Dendritic cell treated with granulocyte-macrophage colony-stimulating factor and Interleukin-4, amounts not matched to agents 40 ng/mL and 50 ng/mL, for 4 days (primary cell): ENCODE results near the gene SPATS2.

Source experiments
- H3K27ac Mint-ChIP-seq: one replicate; pipeline ENCODE4 v1.8.0; 2022; ENCODE audit warnings: mild to moderate bottlenecking, mixed read lengths
- H3K27me3 Mint-ChIP-seq: one replicate; pipeline ENCODE4 v1.8.0; 2022; ENCODE audit warnings: mild to moderate bottlenecking, mixed read lengths
- H3K36me3 Mint-ChIP-seq: one replicate; pipeline ENCODE4 v1.8.0; 2022; ENCODE audit warnings: low read depth, mixed read lengths
- H3K4me1 Mint-ChIP-seq: one replicate; pipeline ENCODE4 v1.8.0; 2022; ENCODE audit warnings: low read depth, mixed read lengths
- H3K4me3 Mint-ChIP-seq: one replicate; pipeline ENCODE4 v1.8.0; 2022; ENCODE audit warnings: mild to moderate bottlenecking, moderate library complexity, mixed read lengths
- H3K9me3 Mint-ChIP-seq: one replicate; pipeline ENCODE4 v1.8.0; 2022; ENCODE audit warnings: mixed read lengths
- intact Hi-C: fragments of 100-400 bp; cut with micrococcal nuclease; formaldehyde crosslinking; loops from one replicate; pipeline ENCODE4 v1.15.0; 2022

Gene SPATS2

DNA sequence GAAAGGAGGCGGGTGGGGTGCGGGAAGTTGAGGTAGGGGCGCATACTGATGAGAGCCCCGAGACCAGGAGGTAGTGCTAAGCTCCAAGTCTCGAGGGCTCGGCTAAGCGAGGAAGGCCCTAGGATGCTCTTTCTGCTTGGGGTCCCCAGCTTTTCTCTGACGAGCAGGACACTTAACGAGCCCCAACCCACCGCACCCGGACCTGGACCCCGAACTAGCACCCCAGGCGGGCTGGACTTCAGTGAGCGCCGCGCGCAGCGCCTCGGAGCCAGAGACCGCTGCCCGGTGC lies 25.5 kb upstream of the SPATS2 start:
- Mint-ChIP-seq H3K27ac (no peak overlapping the region), H3K9me3 (no peaks in the 10 kb centered on the region), H3K4me1 (peaks cover 58% of the 10 kb centered on the region), H3K36me3 (no peaks in the 10 kb centered on the region), H3K27me3 (peaks cover 99% of the 10 kb centered on the region), H3K4me3 (no peak overlapping the region)
- intact Hi-C loops = loop anchor here (5.0 kb wide), 1 partner anchor 279 kb away; the partner anchor contains the start of gene KMT2D

- Mint-ChIP-seq H3K4me3 (peak overlapping the region; percentile 74), H3K9me3 (no peaks in the 10 kb centered on the region), H3K27me3 (peaks cover 99% of the 10 kb centered on the region), H3K4me1 (peaks cover 58% of the 10 kb centered on the region), H3K36me3 (no peaks in the 10 kb centered on the region), H3K27ac (no peak overlapping the region)
- intact Hi-C loops = loop anchor here (5.0 kb wide), 1 partner anchor 280 kb away; the partner anchor contains the start of gene KMT2D
Observed at GRCh38 chr12:49342066-49342913, 25.0 kb upstream of the SPATS2 start.

GRCh38 chr12:49342914-49343731 lies 24.1 kb upstream of the SPATS2 start:
- Mint-ChIP-seq H3K36me3 (no peaks in the 10 kb centered on the region), H3K4me1 (peaks cover 58% of the 10 kb centered on the region), H3K27ac (no peak overlapping the region), H3K27me3 (peaks cover 99% of the 10 kb centered on the region), H3K4me3 (peak overlapping the region; percentile 74), H3K9me3 (no peaks in the 10 kb centered on the region)
- intact Hi-C loops = loop anchor here (5.0 kb wide), 1 partner anchor 281 kb away; the partner anchor contains the start of gene KMT2D

DNA sequence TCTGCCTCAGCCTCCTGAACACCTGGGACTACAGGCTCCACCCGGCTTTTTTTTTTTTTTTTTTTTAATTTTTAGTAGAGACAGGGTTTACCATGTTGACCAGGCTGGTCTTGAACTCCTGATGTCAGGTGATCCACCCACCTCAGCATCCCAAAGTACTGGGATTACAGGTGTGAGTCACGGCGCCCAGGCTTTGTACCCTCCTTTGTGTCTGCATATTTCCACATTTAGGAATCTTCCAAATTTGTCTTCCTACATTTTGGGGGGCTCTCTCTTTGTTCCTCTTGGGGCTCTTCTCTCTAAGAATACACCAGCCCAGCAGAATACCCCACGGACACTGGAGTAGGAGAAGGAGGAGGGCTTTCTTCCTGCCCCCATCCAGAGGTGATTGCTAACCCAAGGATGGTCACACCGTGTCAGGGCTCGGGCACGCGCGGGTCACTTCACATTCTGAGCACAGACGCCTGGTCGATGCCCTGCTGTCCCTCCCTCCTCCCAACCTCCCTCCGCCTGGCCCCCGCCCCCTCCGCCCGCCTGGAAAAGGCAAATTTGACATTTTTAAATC lies 22.7 kb upstream of the SPATS2 start:
- Mint-ChIP-seq H3K36me3 (no peaks in the 10 kb centered on the region), H3K27me3 (peaks cover 99% of the 10 kb centered on the region), H3K9me3 (no peaks in the 10 kb centered on the region), H3K4me1 (peaks cover 53% of the 10 kb centered on the region), H3K27ac (no peak overlapping the region), H3K4me3 (no peak overlapping the region)
- intact Hi-C loops = loop anchor here (5.0 kb wide), 1 partner anchor 282 kb away; the partner anchor contains the start of gene KMT2D

DNA sequence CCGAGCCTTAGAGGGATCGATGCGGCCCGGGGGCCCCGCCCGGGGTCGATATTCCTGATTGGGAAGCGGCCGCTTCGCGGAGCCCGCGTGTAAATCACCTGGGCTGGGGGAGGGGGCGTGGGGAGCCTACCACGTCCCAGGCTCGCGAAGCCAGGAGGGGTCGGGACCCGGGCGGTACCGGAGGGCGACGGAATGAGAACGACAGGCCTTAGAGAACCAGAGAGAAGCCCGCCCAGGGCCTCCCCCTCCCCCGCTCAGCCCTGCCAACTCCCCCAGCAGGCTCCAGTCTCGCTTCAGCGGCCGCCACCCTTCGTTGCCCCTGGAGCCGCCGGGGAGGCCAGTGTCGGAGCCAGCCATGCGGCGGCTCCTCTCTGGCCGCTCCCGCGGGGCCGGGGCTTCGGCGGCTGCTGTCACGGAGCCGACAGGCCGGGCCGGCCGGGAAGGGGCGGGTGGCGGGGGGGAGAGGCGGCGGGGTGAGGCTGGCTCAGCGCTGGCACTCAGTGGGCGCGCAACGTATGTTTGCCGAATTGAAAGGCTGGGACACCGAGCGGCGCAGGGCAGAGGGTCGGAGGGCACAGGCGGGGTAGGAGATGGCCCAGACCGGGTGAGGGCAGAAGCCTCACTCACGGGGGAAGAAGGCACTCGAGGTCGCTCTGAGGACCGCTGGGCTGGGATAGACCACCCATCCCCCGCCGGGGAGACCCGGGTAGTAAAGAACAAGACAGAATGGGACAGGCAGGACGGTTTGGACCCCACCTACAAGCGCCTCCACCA lies 22.0 kb upstream of the SPATS2 start:
- Mint-ChIP-seq H3K9me3 (no peaks in the 10 kb centered on the region), H3K4me3 (peak overlapping the region; percentile 71), H3K27ac (no peak overlapping the region)

DNA sequence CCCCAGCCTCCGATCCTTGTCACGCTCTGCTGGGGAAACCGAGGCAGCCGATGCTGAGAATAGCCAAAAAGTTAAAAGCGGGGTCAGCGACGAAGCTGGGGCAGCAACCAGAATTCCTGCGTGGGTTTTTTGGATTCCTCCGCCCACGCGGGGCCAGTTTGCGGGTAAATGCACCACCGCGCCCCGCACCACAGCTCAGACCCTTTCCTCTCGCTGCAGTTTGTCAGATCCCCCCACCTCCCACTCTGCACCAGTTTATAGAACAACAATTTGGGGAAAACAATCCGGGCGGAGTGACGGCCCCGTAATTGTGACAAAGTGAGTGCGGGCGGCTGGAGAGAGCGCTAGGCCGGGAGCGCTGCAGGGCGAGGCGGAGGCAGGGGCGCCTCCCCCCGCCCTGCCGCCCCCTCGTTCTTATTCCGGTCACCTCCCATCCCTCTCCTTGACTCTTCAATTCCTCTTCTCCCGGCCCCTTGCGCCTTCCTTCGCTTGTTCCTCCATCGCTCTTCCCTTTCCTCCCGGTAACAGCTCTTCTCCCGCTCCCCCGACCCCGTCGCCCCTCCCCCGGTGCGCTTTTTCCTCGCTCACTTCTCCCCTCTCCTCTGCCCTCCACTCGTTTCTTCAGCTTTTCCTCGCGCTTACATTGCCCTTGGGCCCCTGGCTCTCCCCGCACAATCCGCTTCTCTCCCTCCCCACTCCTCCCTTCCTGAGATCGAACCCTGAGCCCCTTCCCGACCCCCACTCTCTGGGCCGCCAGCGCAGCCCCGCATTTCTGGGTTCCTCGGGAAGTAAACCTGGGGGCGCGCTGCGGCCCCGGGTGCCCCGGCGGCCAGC lies 21.2 kb upstream of the SPATS2 start:
- H3K27ac Mint-ChIP-seq = peak overlapping the region; percentile 54
- no peaks in the 10 kb centered on the region for H3K36me3 Mint-ChIP-seq
- peaks cover 49% of the 10 kb centered on the region for H3K4me1 Mint-ChIP-seq
- no peaks in the 10 kb centered on the region for H3K9me3 Mint-ChIP-seq
- intact Hi-C loops = loop anchor here (2.0 kb wide), 1 partner anchor 57 kb away; no protein-coding TSS in a partner anchor
- H3K4me3 Mint-ChIP-seq = peak overlapping the region; percentile 71
- peaks cover 97% of the 10 kb centered on the region for H3K27me3 Mint-ChIP-seq

More for the DNA sequence above, 22.0 kb upstream of the SPATS2 start:
- no peaks in the 10 kb centered on the region for H3K36me3 Mint-ChIP-seq
- peaks cover 53% of the 10 kb centered on the region for H3K4me1 Mint-ChIP-seq
- intact Hi-C loops = no loop called here
- peaks cover 98% of the 10 kb centered on the region for H3K27me3 Mint-ChIP-seq

DNA sequence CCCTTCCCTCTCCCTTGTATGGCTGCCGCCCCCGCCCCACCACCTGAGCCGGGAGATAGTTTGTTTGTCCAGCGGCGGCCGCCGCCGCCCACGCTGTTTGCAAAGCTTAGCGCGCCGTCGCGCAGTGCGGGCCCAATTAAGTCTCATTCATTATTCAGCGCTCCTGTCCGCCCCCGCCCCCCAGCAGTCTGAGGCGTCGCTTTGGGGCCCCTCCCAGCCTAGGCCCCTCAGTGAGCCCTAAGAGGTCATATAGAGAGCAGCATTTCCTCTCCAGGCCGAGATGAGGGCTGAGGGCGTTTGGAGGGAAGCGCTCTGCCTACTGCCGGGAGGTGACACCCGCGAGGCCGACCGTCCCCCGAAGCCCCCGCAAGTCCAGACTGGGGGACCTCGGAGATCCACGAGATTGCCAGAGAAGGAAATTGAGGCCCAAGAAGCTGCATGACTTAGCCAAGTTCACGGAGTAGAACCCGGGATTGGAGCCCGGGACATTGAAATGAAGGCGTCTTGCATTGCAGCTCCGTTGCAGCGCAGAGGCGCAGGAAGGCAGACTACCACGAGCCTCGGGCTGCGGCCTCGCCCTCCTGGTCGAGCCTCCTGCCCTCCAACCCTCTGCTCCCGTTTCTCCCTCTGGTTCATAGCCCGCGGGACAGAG lies 20.5 kb upstream of the SPATS2 start, which contains the start of gene DNAJC22:
Gene DNAJC22, plus strand, starts transcription at position 230 of the 652 bp plus-strand sequence. CDS start 1,985 bp downstream, outside the sequence.
- no peaks in the 10 kb centered on the region for H3K36me3 Mint-ChIP-seq
- peaks cover 97% of the 10 kb centered on the region for H3K27me3 Mint-ChIP-seq
- peaks cover 47% of the 10 kb centered on the region for H3K4me1 Mint-ChIP-seq
- peak within 1 kb of the TSS; percentile 54 for H3K27ac Mint-ChIP-seq
- H3K9me3 Mint-ChIP-seq = no peaks in the 10 kb centered on the region
- intact Hi-C loops = loop anchor here (2.0 kb wide), 1 partner anchor 58 kb away; no protein-coding TSS in a partner anchor
- peak within 1 kb of the TSS; percentile 71 for H3K4me3 Mint-ChIP-seq

DNA sequence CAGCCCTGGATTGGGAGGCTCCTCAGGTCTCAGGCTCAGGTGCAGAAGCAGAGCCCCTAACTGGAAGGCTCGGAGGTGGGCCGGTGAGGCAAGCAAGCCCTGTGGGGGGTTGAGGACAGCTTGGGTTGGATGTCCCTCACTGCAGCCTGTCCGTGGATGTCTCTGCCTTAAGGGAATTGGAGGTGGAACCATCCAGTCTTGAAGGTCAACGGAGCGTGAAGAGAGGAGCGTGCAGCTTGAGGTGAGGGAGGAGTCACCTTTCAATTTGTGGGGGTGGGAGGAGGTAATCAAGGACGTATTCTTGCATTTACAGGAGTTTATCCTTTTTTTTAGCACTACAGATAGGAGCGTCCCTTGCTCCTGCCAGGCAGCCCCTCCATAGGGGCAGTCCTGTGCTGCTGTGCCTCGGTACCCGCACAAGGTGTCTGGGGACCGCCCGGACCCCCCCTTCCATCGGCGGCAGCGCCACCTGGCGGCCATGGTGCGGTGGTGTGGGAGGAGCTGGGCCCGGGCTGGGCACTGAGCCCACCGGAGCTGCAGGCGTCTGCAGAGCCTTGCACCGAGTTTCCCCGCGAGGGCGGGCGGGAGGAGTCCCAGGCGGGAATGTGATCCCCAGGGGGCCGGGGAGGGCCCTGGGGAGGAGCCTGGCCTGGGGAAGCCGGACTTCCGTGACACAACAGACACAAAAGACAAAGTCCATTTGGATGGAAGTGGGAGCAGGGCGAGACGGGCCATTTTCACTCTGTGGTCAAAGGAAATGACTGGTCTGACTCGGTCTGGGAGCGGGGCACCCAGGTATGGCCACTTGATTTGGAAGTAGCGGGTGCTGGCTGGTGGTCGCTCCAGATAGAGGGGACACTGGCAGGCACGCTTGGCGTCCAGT lies 19.7 kb upstream of the SPATS2 start:
- peaks cover 40% of the 10 kb centered on the region for H3K4me1 Mint-ChIP-seq
- intact Hi-C loops = loop anchor here (2.0 kb wide), 1 partner anchor 59 kb away; no protein-coding TSS in a partner anchor
- peak overlapping the region; percentile 2 for H3K4me3 Mint-ChIP-seq
- H3K27ac Mint-ChIP-seq = peak overlapping the region; percentile 54
- H3K9me3 Mint-ChIP-seq = no peaks in the 10 kb centered on the region
- peaks cover 91% of the 10 kb centered on the region for H3K27me3 Mint-ChIP-seq
- H3K36me3 Mint-ChIP-seq = no peaks in the 10 kb centered on the region

DNA sequence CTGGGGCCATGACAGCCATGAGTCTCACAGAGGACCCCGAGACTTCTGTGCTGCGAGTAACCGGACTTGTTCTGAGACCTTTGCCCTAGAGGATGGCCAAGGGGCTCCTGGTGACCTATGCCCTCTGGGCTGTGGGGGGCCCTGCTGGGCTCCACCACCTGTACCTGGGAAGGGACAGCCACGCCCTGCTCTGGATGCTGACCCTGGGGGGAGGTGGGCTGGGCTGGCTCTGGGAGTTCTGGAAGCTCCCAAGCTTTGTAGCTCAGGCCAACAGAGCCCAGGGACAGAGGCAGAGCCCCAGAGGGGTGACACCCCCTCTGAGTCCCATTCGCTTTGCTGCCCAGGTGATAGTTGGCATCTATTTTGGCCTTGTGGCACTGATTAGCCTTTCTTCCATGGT lies 18.5 kb upstream of the SPATS2 start:
- H3K27me3 Mint-ChIP-seq = peaks cover 90% of the 10 kb centered on the region
- peaks cover 34% of the 10 kb centered on the region for H3K4me1 Mint-ChIP-seq
- H3K27ac Mint-ChIP-seq = no peak overlapping the region
- no peaks in the 10 kb centered on the region for H3K9me3 Mint-ChIP-seq
- intact Hi-C loops = no loop called here
- no peaks in the 10 kb centered on the region for H3K36me3 Mint-ChIP-seq
- H3K4me3 Mint-ChIP-seq = no peak overlapping the region

- no peaks in the 10 kb centered on the region for H3K9me3 Mint-ChIP-seq
- H3K27ac Mint-ChIP-seq = no peak overlapping the region
- no peak overlapping the region for H3K4me3 Mint-ChIP-seq
- no peaks in the 10 kb centered on the region for H3K36me3 Mint-ChIP-seq
- peaks cover 34% of the 10 kb centered on the region for H3K4me1 Mint-ChIP-seq
- peaks cover 88% of the 10 kb centered on the region for H3K27me3 Mint-ChIP-seq
- intact Hi-C loops = no loop called here
Observed at GRCh38 chr12:49349266-49349665, 18.0 kb upstream of the SPATS2 start.

DNA sequence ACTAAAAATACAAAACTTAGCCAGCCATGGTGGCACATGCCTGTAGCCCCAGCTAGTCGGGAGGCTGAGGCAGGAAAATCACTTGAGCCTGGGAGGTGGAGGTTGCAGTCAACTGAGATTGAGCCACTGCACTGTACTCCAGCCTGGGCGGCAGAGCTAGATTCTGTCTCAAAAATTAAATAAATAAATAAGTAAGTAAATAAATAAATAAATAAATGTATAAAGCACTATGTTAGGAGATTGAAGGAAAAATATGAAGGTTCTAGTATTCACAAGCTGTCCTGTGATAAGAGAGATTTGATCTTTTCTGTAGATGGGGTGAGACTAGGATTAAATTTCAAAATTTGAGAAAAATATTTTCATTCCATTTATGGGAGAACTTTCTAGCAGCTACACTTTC lies 14.9 kb upstream of the SPATS2 start:
- H3K27me3 Mint-ChIP-seq = peaks cover 73% of the 10 kb centered on the region
- no peaks in the 10 kb centered on the region for H3K36me3 Mint-ChIP-seq
- H3K4me3 Mint-ChIP-seq = no peak overlapping the region
- intact Hi-C loops = no loop called here
- peaks cover 13% of the 10 kb centered on the region for H3K4me1 Mint-ChIP-seq
- no peak overlapping the region for H3K27ac Mint-ChIP-seq
- H3K9me3 Mint-ChIP-seq = no peaks in the 10 kb centered on the region
